Measurements from ENCODE around the gene MMP15. TPM values are rescaled to one million over a fixed set of nuclear protein-coding genes. Genes with fewer than 3 reads are reported as not detected.
A peak's percentile ranks its signal among the peaks of the same experiment; 100 is the strongest.

MMP15 gene
- polyA plus RNA-seq, 1 of the 3 experiments (the other 2 are of a cell fraction), result 3.1 TPM

- Histone ChIP-seq H3K79me2 (ENCODE audit: insufficient read depth) (no peaks in the 10 kb centered on the region), H3K27me3 (ENCODE audit: insufficient read depth) (no peaks in the 10 kb centered on the region), H3K4me2 (no peak overlapping the region), H3K4me1 (ENCODE audit: control insufficient read depth in 1 of 2, insufficient read depth in 2 of 2, low read depth in 1 of 2, low read length in 1 of 2) (peaks cover 0 to 4% of the 10 kb centered on the region in 2 experiments; a peak in 1 of 4 replicates), H2AFZ (ENCODE audit: low read depth) (no peak overlapping the region), H3K4me3 (ENCODE audit: low read depth in 2 of 2, low read length in 1 of 2) (no peak overlapping the region), H3F3A (replicated peaks; ENCODE audit: insufficient read depth) (no peaks in the 10 kb centered on the region), H3K9ac (no peak overlapping the region), H3K36me3 (replicated peaks in 1 of 2; ENCODE audit: control insufficient read depth in 1 of 2, insufficient read depth in 2 of 2, low read length in 1 of 2) (no peaks in the 10 kb centered on the region), H3K9me3 (no peaks in the 10 kb centered on the region), H3K27ac (ENCODE audit: low read depth in 2 of 2, low read length in 1 of 2) (no peak overlapping the region), H3K9me2 (no peaks in the 10 kb centered on the region), H4K20me1 (ENCODE audit: insufficient read depth) (no peaks in the 10 kb centered on the region)
- 84% methylated on average over 15 of the region's 22 CpGs for WGBS (ENCODE audit: low lambda C conversion rate)
- DNase-seq, result peak; percentile 19
- TF ChIP-seq MEF2A (IDR thresholded peaks at IDR 0.05; ENCODE audit: borderline replicate concordance, low read depth), result no peak
- TF ChIP-seq RFX5 (IDR thresholded peaks at IDR 0.05; ENCODE audit: low read length), result no peak
- no peak for TF ChIP-seq MAX (IDR thresholded peaks at IDR 0.05; ENCODE audit: low read depth)
- no peak for TF ChIP-seq IRF3 (IDR thresholded peaks at IDR 0.05; ENCODE audit: low read depth, low read length)
- no peak for TF ChIP-seq RXRA (IDR thresholded peaks at IDR 0.05; ENCODE audit: borderline replicate concordance, low read depth)
- TF ChIP-seq YY1 (IDR thresholded peaks at IDR 0.05; ENCODE audit: low read depth), result no peak
- no peak for TF ChIP-seq CHD2 (IDR thresholded peaks at IDR 0.05; ENCODE audit: low read length, partially characterized antibody)
- TF ChIP-seq NRF1 (IDR thresholded peaks at IDR 0.05; ENCODE audit: low read depth, low read length), result no peak
- TF ChIP-seq RCOR1 (IDR thresholded peaks at IDR 0.05; ENCODE audit: low read length), result no peak
- POLR2A ChIA-PET, result no interaction called here
- CTCF ChIA-PET, result interaction anchor here (0.9 to 1.2 kb wide), 2 partner anchors 10 to 55 kb away, joined by 3 read pairs; no protein-coding TSS in a partner anchor
Measured at GRCh38 chr16:58042001-58042885, 16.7 kb downstream of the MMP15 start.

GRCh38 chr16:58042886-58043515, 17.4 kb downstream of the MMP15 start:
- H3K79me2 ChIP-seq (ENCODE audit: insufficient read depth), result no peaks in the 10 kb centered on the region
- H3K9me2 ChIP-seq, result no peaks in the 10 kb centered on the region
- no peak overlapping the region for H2AFZ ChIP-seq (ENCODE audit: low read depth)
- ChIA-PET CTCF (interaction anchor here (0.6 to 1.5 kb wide), 2 partner anchors 10 to 294 kb away, joined by 3 to 4 read pairs; no protein-coding TSS in a partner anchor), POLR2A (no interaction called here)
- no peaks in the 10 kb centered on the region for H3F3A ChIP-seq (replicated peaks; ENCODE audit: insufficient read depth)
- no peaks in the 10 kb centered on the region for H4K20me1 ChIP-seq (ENCODE audit: insufficient read depth)
- peaks cover 0 to 4% of the 10 kb centered on the region in 2 experiments; a peak in 1 of 4 replicates for H3K4me1 ChIP-seq (ENCODE audit: control insufficient read depth in 1 of 2, insufficient read depth in 2 of 2, low read depth in 1 of 2, low read length in 1 of 2)
- no peak overlapping the region for H3K4me2 ChIP-seq
- H3K27me3 ChIP-seq (ENCODE audit: insufficient read depth), result no peaks in the 10 kb centered on the region
- H3K4me3 ChIP-seq (ENCODE audit: low read depth in 2 of 2, low read length in 1 of 2), result no peak overlapping the region
- no peaks in the 10 kb centered on the region for H3K9me3 ChIP-seq
- H3K27ac ChIP-seq (ENCODE audit: low read depth in 2 of 2, low read length in 1 of 2), result no peak overlapping the region
- DNase-seq, result peak; percentile 23
- 90% methylated on average over 14 of the region's 16 CpGs for WGBS (ENCODE audit: low lambda C conversion rate)
- no peaks in the 10 kb centered on the region for H3K36me3 ChIP-seq (replicated peaks in 1 of 2; ENCODE audit: control insufficient read depth in 1 of 2, insufficient read depth in 2 of 2, low read length in 1 of 2)
- H3K9ac ChIP-seq, result no peak overlapping the region
- no peak for TF ChIP-seq RCOR1 (IDR thresholded peaks at IDR 0.05; ENCODE audit: low read length)
- no peak for TF ChIP-seq RXRA (IDR thresholded peaks at IDR 0.05; ENCODE audit: borderline replicate concordance, low read depth)
- TF ChIP-seq USF1 (IDR thresholded peaks at IDR 0.05; ENCODE audit: borderline replicate concordance, low read depth), result no peak
- no peak for TF ChIP-seq EZH2phosphoT487 (IDR thresholded peaks at IDR 0.05; ENCODE audit: borderline replicate concordance, low read depth)
- TF ChIP-seq MEF2A (IDR thresholded peaks at IDR 0.05; ENCODE audit: borderline replicate concordance, low read depth), result no peak
- TF ChIP-seq GATA2 (CRISPR knock-in tag; IDR thresholded peaks at IDR 0.05), result no peak
- TF ChIP-seq RAD21 (IDR thresholded peaks at IDR 0.05; ENCODE audit: low read length), result no peak
- TF ChIP-seq EP300 (IDR thresholded peaks at IDR 0.05; ENCODE audit: borderline replicate concordance in 1 of 2, low read depth in 1 of 2, low read length in 1 of 2), result no peak
- no peak for TF ChIP-seq PBX3 (IDR thresholded peaks at IDR 0.05)
- no peak for TF ChIP-seq MAX (IDR thresholded peaks at IDR 0.05; ENCODE audit: low read depth)
- TF ChIP-seq TAF1 (IDR thresholded peaks at IDR 0.05; ENCODE audit: borderline replicate concordance, low read depth, low read length), result no peak
- TF ChIP-seq FOXM1 (IDR thresholded peaks at IDR 0.05; ENCODE audit: low read depth), result no peak
